ENCODE results near the gene PDGFRB.
"Not testable (repeated sequence)": the region's sequence is repeated elsewhere in the genome, so short reads cannot be mapped to it uniquely, and the experiment has no call there.

The PDGFRB gene

DNA sequence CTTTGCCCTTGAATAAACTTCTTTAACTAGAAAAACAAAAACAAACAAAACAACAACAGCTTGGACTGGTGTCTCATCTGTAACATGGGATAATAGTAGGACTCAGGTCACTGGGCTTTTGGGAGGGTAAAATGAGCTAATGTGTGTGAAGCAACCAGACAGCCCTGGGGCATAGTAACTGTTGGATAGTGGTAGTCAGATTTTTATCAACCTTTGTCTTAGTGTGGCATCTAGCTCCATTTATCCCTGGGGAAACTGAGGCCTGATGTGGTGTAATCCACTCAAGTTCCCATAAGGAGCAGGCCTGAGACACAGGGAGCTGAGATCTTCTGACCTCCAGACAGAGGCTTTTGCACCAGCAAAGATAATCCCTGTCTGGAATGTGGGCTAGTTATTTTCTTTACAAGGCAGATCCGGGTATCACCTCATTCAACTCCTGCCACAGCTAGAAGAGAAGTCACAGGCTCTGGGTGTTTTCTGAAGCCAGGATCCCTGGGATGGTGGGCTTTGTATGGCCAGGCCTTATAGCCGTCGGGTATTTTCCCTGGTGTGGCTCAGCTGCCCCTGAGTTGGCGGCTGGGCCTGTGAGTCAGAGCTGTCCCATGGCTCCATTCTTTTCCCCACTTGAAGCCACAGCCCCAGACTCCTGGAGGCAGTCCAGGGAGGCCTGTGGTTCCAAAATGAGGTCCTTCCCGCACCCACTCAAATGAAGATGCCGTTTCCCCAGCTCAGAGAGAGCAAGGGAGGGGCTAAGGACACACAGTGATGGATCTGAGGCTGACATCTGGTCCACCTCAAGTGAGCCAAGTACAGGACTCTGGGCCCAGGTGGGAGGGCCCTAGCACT is 43.2 kb downstream of the PDGFRB start:
- DNase-seq = no peak

GRCh38 chr5:150111122-150111521 is 44.5 kb downstream of the PDGFRB start:
- DNase-seq = no peak

DNA sequence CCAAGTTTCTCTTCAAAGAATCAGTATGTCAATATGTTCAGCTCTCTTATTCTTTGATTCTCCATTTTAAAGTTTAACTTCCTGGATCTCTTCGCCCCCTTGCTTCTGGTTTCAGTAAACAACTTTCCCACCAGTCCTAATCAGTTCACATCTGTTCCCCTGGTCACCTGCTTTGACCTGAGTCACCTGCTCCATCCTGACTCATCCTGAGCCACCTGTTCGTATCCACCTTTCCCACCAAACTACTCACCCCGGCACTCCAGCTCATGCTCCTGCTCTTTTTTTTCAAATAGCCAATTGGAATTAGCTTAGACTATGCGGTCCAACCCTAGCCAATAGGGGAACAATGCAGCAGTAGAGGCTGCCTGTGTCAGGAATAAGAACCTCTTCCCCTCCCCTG is 45.7 kb downstream of the PDGFRB start:
- DNase-seq = no peak

GRCh38 chr5:150108711-150109514 is 46.7 kb downstream of the PDGFRB start:
- DNase-seq = no peak

GRCh38 chr5:150107909-150108447 is 47.7 kb downstream of the PDGFRB start:
- DNase-seq = no peak

- DNase-seq = no peak
Measured at GRCh38 chr5:150106674-150107426, 48.8 kb downstream of the PDGFRB start.

DNA sequence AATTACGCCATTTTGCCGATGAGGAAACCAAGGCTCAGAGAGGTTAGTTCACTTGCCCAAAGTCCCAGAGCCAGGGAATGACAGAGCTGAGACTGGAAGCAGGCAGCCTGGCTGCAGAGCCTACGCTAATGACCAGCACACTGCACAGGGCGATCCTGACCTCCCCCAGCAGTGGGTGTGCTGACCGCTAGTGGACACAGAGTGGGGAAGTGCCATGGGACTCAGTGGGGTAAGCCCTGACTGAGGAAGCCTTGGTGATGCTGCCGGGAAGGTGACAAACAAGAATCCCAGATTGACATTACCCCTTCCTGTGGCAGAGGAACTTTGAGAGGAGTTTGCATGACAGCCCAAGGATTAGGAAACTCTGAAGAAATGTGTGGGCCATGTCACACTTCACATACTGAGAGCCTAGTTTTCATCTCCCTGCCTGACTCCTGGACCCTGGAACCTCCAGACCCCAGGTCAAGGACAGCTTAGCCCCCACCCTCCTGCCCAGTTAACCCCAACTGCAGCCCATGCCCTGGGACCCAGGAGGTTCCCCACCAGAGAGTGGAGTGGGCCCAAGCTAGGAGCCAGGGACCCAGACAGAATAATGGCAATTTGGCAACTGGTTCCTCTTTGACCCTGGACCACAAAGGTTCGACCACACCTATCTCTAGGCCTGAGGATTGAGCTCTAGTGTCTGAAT is 49.6 kb downstream of the PDGFRB start:
- no peak for DNase-seq

- no peak for DNase-seq
Measured at GRCh38 chr5:150104550-150104870, 51.1 kb downstream of the PDGFRB start.

DNA sequence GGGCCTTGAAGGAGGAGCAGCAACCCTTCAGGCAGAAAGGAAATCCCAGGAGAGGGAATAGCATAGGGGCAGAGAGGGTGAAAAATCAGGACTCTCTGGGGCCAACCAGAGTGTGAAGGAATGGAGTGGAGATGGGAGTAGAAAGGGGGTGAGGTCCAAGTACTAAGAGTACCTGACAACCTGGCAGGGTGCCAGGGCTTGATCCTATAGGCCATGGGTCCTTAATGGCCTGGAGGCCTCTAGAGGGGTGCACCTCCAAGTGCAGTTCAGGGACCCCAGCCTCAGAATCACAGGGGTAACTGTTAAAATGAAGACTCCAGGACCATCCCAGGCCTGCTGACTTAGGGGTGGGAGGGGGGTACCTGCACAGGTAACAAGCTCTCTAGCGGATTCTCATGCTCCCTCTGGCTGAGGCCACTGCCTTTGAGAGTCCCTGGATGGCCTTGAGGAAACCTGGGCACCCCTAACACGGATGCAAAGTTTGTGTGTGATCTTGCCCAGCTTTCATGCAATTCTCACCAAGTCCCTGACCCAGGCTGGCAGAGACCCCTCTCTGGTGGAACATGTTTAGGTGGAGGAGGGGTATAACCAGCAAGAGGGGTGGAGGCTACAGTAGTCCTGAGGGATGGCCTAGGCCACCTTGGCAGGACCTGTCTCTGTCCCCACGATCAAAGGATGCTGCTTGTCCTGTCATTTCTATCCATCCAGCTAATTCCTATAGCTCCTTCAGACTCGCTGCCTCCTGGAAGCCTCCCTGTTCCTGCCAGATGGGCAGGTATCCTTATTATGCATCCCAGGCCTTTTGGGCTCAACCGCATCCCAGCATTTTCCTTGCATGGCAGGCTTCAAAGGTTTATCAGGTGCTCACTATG is 51.7 kb downstream of the PDGFRB start:
- no peak for DNase-seq

GRCh38 chr5:150101023-150101422 is 54.6 kb downstream of the PDGFRB start:
- no peak for DNase-seq

DNA sequence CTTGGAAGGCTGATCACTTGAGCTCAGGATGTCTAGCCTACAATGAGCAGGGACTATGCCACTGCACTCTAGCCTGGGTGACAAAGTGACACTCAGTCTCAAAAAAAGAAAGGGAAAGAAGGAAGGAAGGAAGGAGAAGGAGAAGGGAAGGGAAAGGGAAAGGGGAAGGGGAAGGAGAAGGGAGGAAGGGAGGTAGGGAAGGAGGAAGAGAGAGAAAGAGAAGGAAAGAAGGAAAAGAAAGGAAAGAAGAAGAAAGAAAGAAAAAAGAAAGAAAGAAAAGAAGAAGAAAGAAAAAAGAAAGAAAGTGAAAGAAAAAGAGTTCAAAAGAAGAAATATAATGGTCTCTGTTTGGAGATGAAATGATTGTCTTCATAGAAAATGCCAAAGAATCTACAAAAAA is 58.5 kb downstream of the PDGFRB start:
- DNase-seq = no peak

- DNase-seq = no peak
Measured at GRCh38 chr5:150092159-150092787, 63.4 kb downstream of the PDGFRB start.

DNA sequence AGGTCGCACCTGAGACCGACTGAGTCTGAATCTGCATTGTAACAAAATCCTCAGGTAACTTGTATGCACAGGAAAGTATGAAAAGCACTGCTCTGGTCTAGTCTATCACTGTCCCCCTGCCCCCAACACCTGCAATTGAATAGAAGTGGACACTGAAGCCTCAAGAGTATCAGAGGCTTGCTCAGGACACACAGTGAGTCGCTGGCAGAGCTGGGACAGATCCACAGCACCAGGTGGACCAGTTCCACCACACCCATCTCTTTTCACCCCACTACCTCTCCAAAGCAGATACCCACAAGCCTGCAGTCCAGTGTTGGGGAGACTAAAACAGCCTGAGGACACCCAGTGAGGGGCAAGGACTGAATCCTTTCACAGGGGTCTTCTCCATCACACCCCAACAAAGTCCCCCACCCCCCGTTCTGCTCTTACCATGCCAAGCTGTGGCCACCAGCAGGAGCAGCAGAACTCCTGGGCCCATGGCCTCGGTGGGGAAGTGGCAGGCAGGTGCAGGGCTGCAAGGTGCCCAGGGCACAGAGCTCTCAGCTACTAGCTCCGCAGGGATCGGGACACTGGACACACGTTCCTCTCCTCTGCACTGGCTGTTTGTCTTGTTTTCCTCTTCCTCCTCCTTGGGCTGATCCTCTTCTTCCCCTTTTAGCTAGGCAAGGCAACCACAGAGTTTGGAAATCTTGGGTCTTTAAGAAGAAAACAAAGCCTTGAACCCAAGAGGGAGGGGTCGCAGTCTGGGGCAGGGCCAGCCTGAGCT is 69.5 kb downstream of the PDGFRB start, which contains the start of gene CSF1R:
Gene CSF1R (minus strand): TSS at position 605 of the 766 bp plus-strand sequence. CDS start 127 bp downstream, at position 478.
- DNase-seq = no peak

DNA sequence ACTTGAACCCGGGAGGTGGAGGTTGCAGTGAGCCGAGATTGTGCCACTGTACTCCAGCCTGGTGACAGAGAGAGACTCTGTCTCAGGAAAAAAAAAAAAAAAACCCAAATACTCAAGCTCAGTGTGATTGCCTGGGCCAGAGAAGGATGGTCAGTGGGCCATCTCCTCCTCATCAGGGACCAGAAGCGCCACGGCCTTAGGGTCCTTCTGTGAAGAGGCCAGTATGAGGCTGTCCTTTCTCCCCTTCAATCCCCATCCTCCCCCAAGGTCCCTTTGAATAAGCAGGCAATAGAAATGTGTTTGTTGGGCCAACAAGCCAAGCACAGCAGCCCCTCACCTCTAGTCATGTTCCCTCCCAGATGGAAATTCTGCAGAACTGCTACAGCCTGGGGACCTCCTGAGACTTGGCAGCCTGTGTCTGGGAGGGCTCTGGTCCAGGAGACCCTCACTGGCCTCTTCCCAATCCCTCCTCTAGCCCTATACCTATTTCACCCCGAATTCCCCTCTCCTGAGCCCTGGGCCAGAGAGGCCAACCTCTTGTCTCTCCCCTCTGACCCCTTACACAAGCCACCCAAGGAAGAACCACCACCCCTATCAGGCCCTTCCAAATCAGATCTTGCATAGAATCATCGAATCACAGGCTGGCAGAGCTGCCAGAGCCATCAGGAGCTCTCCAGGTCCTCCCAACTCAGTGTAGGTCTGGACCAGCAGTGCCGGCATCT is 70.3 kb downstream of the PDGFRB start:
- no peak for DNase-seq

- not testable (repeated sequence) for DNase-seq
Measured at GRCh38 chr5:150084754-150085153, 70.9 kb downstream of the PDGFRB start.

DNA sequence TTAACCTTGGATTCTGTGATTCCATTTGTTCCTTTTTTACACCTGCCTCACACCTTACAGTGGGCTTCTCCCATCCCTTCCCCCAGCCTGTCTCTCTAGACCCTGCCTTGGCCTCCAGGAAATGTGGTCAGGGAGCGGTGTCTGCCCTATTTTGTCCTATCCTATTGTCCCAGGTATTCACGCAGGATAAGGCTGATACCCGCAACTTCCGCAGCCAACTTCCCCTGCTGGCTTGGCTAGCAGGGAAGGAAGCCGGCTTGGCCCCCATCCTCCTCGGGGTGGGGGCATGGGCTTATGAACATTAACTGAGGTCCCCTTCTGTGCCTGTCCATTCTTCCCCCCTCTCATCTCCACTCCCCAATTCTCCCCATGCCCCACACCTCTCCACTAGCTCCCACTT is 72.8 kb downstream of the PDGFRB start:
- DNase-seq = peak; percentile 15

GRCh38 chr5:150082374-150082773 is 73.3 kb downstream of the PDGFRB start:
- no peak for DNase-seq

GRCh38 chr5:150081541-150082283 is 73.9 kb downstream of the PDGFRB start:
- peak; percentile 48 for DNase-seq

All from midbrain (tissue), 1 donor.